Right ventricle myocardium inferior (tissue), 1 donor: ENCODE data around the gene BTBD16. TPM values are rescaled to one million over a fixed set of nuclear protein-coding genes. Genes with fewer than 3 reads are reported as not detected.
A peak's percentile ranks its signal among the peaks of the same experiment; 100 is the strongest.

Experiments
- ATAC-seq: fragments of 200-7000 bp; cut with Tn5 transposase; one replicate; pipeline ENCODE4 v1.9.1; 2020; ENCODE audit warnings: mild to moderate bottlenecking, moderate library complexity
- DNase-seq: peaks from one replicate; pipeline ENCODE4 v3.0.0; 2021; ENCODE audit errors: missing footprints
- intact Hi-C: fragments of 100-400 bp; cut with DNase I; formaldehyde crosslinking; loops from one replicate; pipeline ENCODE4 v1.11.0; 2022
- total RNA-seq: library from RNA; stranded (reverse); fragmentation: NEBNext Ultra II Directional; extraction: Animal tissue kit (Norgen Biotek cat#: 25700); gene quantifications from one replicate; pipeline ENCODE4 v1.2.1, GENCODE V29; 2021
- donor health status: DM: no; HTN: yes; CAD: no; lungs with severe emphysema.

BTBD16 gene
- total RNA-seq, 1 donor from 2014 or later: not detected

GRCh38 chr10:122374859-122375678, 104.0 kb downstream of the BTBD16 start:
- ATAC-seq (peak; percentile 24), DNase-seq (peak; percentile 74)
- intact Hi-C loops: loop anchor here (2.0 to 5.0 kb wide), 2 partner anchors 32 to 42 kb away; no protein-coding TSS in a partner anchor

GRCh38 chr10:122375679-122376160, 104.6 kb downstream of the BTBD16 start:
- DNase-seq (no peak), ATAC-seq (no peak)
- intact Hi-C loops: loop anchor here (2.0 to 5.0 kb wide), 2 partner anchors 33 to 42 kb away; no protein-coding TSS in a partner anchor

GRCh38 chr10:122376364-122376961, 105.4 kb downstream of the BTBD16 start:
- ATAC-seq: no peak
- DNase-seq: no peak
- intact Hi-C loops: loop anchor here (5.0 kb wide), 1 partner anchor 41 kb away; no protein-coding TSS in a partner anchor

GRCh38 chr10:122379041-122379440, 107.9 kb downstream of the BTBD16 start:
- intact Hi-C loops: loop anchor here (5.0 kb wide), 1 partner anchor 38 kb away; no protein-coding TSS in a partner anchor
- DNase-seq (no peak), ATAC-seq (no peak)

- intact Hi-C loops: loop anchor here (5.0 kb wide), 1 partner anchor 38 kb away; no protein-coding TSS in a partner anchor
- ATAC-seq (no peak), DNase-seq (no peak)
These were observed 108.4 kb downstream of the BTBD16 start for GRCh38 chr10:122379537-122379936.

GRCh38 chr10:122380703-122381102, 109.6 kb downstream of the BTBD16 start:
- DNase-seq (no peak), ATAC-seq (no peak)
- intact Hi-C loops: no loop called here

GRCh38 chr10:122381680-122382079, 110.6 kb downstream of the BTBD16 start:
- intact Hi-C loops: no loop called here
- no peak for ATAC-seq
- DNase-seq: no peak

- no peak for DNase-seq
- ATAC-seq: no peak
- intact Hi-C loops: no loop called here
These were observed 115.4 kb downstream of the BTBD16 start for GRCh38 chr10:122386514-122386913.

- ATAC-seq (no peak), DNase-seq (no peak)
- intact Hi-C loops: no loop called here
These were observed 116.5 kb downstream of the BTBD16 start for GRCh38 chr10:122387572-122387971.

Other genes with a start within 250 kb of the BTBD16 start
- gene PLEKHA1, start 103.4 kb downstream of the BTBD16 start, total RNA-seq: 68.0 TPM
- not detected for gene ARMS2, start 183.4 kb downstream of the BTBD16 start, total RNA-seq
- gene HTRA1, start 190.3 kb downstream of the BTBD16 start, total RNA-seq: 41.6 TPM